WTC11 (cell line): ENCODE data around the gene RPL13A. TPM values are rescaled to one million over a fixed set of nuclear protein-coding genes. Genes with fewer than 3 reads are reported as not detected.

ENCODE experiments used
- ATAC-seq: fragments of 200-7000 bp; cut with Tn5 transposase; 2 replicates; pipeline ENCODE4 v1.10.0; 2021; ENCODE audit warnings: mild to moderate bottlenecking, moderate library complexity
- CTCF ChIA-PET: fragments of 300-600 bp; sonication (Branson Sonifier 250); formaldehyde crosslinking; loops from one replicate; lab custom pipeline; 2021; ENCODE audit warnings: antibody characterized with exemption; lab: Charles Lee
- POLR2A ChIA-PET: fragments of 350-600 bp; sonication (Branson Sonifier 250); formaldehyde crosslinking; loops from one replicate; lab custom pipeline; 2021; ENCODE audit warnings: antibody characterized with exemption; lab: Charles Lee
- DNase-seq: peaks from one replicate; pipeline ENCODE4 v3.0.0; 2021; ENCODE audit warnings: low spot score
- H3K27ac Mint-ChIP-seq: 2 replicates; pipeline ENCODE4 v1.8.0; 2021; ENCODE audit warnings: mixed read lengths
- H3K27me3 Mint-ChIP-seq: 2 replicates; pipeline ENCODE4 v1.8.0; 2021; ENCODE audit warnings: low read depth, mild to moderate bottlenecking, moderate library complexity, mixed read lengths
- H3K36me3 Mint-ChIP-seq: 2 replicates; pipeline ENCODE4 v1.8.0; 2021; ENCODE audit warnings: mixed read lengths
- H3K4me1 Mint-ChIP-seq: 2 replicates; pipeline ENCODE4 v1.8.0; 2022; ENCODE audit warnings: mixed read lengths
- H3K4me3 Mint-ChIP-seq: 2 replicates; pipeline ENCODE4 v1.8.0; 2021; ENCODE audit warnings: mild to moderate bottlenecking, moderate library complexity, mixed read lengths
- H3K9me3 Mint-ChIP-seq: 2 replicates; pipeline ENCODE4 v1.8.0; 2021; ENCODE audit warnings: mixed read lengths
- ATF3 ChIP-seq: sonication (generic); formaldehyde crosslinking; conservative IDR thresholded peaks from 2 replicates; pipeline ENCODE4 v1.8.1; 2022; ENCODE audit warnings: mild to moderate bottlenecking, missing genetic modification reagents
- CDX4 ChIP-seq: fragments of 250-450 bp; sonication (Bioruptor Pico); IDR thresholded peaks from 2 replicates; pipeline ENCODE4 v1.9.0; 2021; ENCODE audit warnings: moderate library complexity, mild to moderate bottlenecking, inconsistent platforms, borderline replicate concordance
- E2F4 ChIP-seq: sonication (generic); formaldehyde crosslinking; IDR thresholded peaks from 2 replicates; pipeline ENCODE4 v1.8.1; 2022; ENCODE audit warnings: low read depth, mild to moderate bottlenecking, moderate library complexity, missing genetic modification reagents, borderline replicate concordance
- FOXP4 ChIP-seq: sonication (generic); formaldehyde crosslinking; IDR thresholded peaks from 2 replicates; pipeline ENCODE4 v1.8.0; 2022; ENCODE audit warnings: mild to moderate bottlenecking, missing genetic modification reagents
- GRHL2 ChIP-seq: fragments of 250-450 bp; sonication (Bioruptor Pico); IDR thresholded peaks from 2 replicates; pipeline ENCODE4 v1.8.0; 2022; ENCODE audit warnings: mild to moderate bottlenecking, moderate library complexity; ENCODE audit not compliant: insufficient replicate concordance, severe bottlenecking
- GTF2I ChIP-seq: fragments of 250-450 bp; sonication (Bioruptor Pico); conservative IDR thresholded peaks from 2 replicates; pipeline ENCODE4 v1.4.0; 2021; ENCODE audit warnings: mild to moderate bottlenecking
- HMGA2 ChIP-seq: fragments of 250-450 bp; sonication (Bioruptor Pico); IDR thresholded peaks from 2 replicates; pipeline ENCODE4 v1.4.0; 2021; ENCODE audit warnings: mild to moderate bottlenecking, moderate library complexity
- IRF1 ChIP-seq: sonication (generic); formaldehyde crosslinking; IDR thresholded peaks from 2 replicates; pipeline ENCODE4 v1.8.0; 2023; ENCODE audit warnings: missing genetic modification reagents
- MXD4 ChIP-seq: fragments of 250-450 bp; sonication (Bioruptor Pico); IDR thresholded peaks from 2 replicates; pipeline ENCODE4 v1.8.0; 2021; ENCODE audit warnings: mild to moderate bottlenecking, moderate library complexity, borderline replicate concordance
- MYBL2 ChIP-seq: sonication (generic); formaldehyde crosslinking; IDR thresholded peaks from 2 replicates; pipeline ENCODE4 v1.8.1; 2023; ENCODE audit warnings: mild to moderate bottlenecking, moderate library complexity, missing genetic modification reagents
- NR1H2 ChIP-seq: sonication (generic); formaldehyde crosslinking; IDR thresholded peaks from 2 replicates; pipeline ENCODE4 v1.9.0; 2021; ENCODE audit warnings: mild to moderate bottlenecking, moderate library complexity, missing genetic modification reagents
- NR3C1 ChIP-seq: sonication (generic); formaldehyde crosslinking; conservative IDR thresholded peaks from 2 replicates; pipeline ENCODE4 v1.8.1; 2023; ENCODE audit warnings: low read depth, mild to moderate bottlenecking, missing genetic modification reagents
- RELA ChIP-seq: sonication (generic); formaldehyde crosslinking; IDR thresholded peaks from 2 replicates; pipeline ENCODE4 v1.8.1; 2022; ENCODE audit warnings: missing genetic modification reagents, mild to moderate bottlenecking, borderline replicate concordance
- SOX15 ChIP-seq: fragments of 250-450 bp; sonication (Bioruptor Pico); IDR thresholded peaks from 2 replicates; pipeline ENCODE4 v1.9.0; 2021; ENCODE audit warnings: mild to moderate bottlenecking
- SP1 ChIP-seq: sonication (generic); formaldehyde crosslinking; conservative IDR thresholded peaks from 2 replicates; pipeline ENCODE4 v1.8.1; 2022; ENCODE audit warnings: missing genetic modification reagents
- TEAD4 ChIP-seq: sonication (generic); formaldehyde crosslinking; IDR thresholded peaks from 2 replicates; pipeline ENCODE4 v1.8.0; 2022; ENCODE audit warnings: mild to moderate bottlenecking, missing genetic modification reagents
- ZBTB21 ChIP-seq: sonication (generic); formaldehyde crosslinking; IDR thresholded peaks from 2 replicates; pipeline ENCODE4 v1.8.1; 2023; ENCODE audit warnings: mild to moderate bottlenecking, missing genetic modification reagents, borderline replicate concordance
- ZNF232 ChIP-seq: sonication (generic); formaldehyde crosslinking; IDR thresholded peaks from 2 replicates; pipeline ENCODE4 v1.8.0; 2022; ENCODE audit warnings: mild to moderate bottlenecking, missing genetic modification reagents
- ZNF423 ChIP-seq: fragments of 250-450 bp; sonication (Bioruptor Pico); IDR thresholded peaks from 2 replicates; pipeline ENCODE4 v2.1.2; 2022; ENCODE audit warnings: mild to moderate bottlenecking, moderate library complexity
- ZNF532 ChIP-seq: fragments of 250-450 bp; sonication (Bioruptor Pico); IDR thresholded peaks from 2 replicates; pipeline ENCODE4 v1.9.0; 2021; ENCODE audit warnings: mild to moderate bottlenecking, borderline replicate concordance
- total RNA-seq: library from RNA; stranded (reverse); gene quantifications from 3 replicates; pipeline ENCODE4 v1.2.3, GENCODE V29; 2021
- TF ChIP-seq, protein P1 (sequence below): sonication (generic); formaldehyde crosslinking; IDR thresholded peaks from 2 replicates; pipeline ENCODE4 v1.8.0; 2022; ENCODE audit warnings: missing genetic modification reagents
- TF ChIP-seq, protein P2 (sequence below): fragments of 250-450 bp; sonication (Bioruptor Pico); IDR thresholded peaks from 2 replicates; pipeline ENCODE4 v1.9.0; 2021; ENCODE audit warnings: mild to moderate bottlenecking

The RPL13A gene
- total RNA-seq, 1 experiment from 2014 or later = 3,861 TPM

GRCh38 chr19:49450405-49450804 lies 37.0 kb upstream of the RPL13A start (continued):
- TF ChIP-seq ZNF532 (CRISPR knock-in tag) = no peak
- TF ChIP-seq, all 79 proteins: peak for 0

DNA sequence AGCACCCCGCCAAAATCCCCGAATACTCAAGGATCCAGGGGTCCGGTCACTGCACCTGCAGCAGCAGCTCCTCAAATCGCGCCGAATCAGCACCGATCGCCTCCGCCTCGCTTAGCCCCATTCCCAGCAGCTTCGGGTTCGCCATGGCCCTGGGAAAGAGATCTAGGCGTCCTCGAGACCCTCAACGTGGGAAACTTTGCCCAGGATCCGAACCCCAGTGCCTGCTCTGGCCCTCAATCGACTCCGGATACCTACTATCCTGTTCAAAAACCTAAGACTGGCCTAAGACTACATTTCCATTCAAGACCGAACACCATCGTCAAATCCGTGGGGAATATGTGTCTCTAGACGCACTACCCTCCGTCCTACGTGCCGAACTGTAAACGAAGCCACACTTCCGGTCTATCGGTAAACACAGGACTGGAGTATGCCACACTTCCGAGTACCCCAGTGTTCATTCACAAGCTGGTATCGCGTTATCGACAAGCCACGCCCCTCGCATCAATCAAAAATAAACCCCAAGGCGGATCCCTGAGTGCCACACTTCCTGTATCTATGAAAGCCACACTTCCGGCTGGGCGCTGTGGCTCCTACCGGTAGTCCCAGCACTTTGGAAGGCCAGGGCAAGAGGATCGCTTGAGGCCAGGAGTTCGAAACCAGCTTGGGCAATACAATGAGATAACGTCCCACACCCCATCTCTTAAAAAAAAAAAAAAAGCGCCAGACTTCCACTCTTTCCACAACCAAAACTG lies 35.8 kb upstream of the RPL13A start, which contains the start of gene PIH1D1:
TSS of gene PIH1D1 (minus strand) at position 385 of the 752 bp plus-strand sequence. CDS start at position 145, 240 bp downstream.
- CTCF ChIA-PET = interaction anchor here (0.6 to 3.9 kb wide), 20 partner anchors 10 to 1602 kb away, joined by 3 to 33 read pairs (median 6); partner anchors contain the start of genes DKKL1, FLT3LG, GFY and LIN7B
- Mint-ChIP-seq H3K36me3 (peaks cover 34% of the 10 kb centered on the region), H3K27ac (peak within 1 kb of the TSS; percentile 100), H3K4me1 (peaks cover 36% of the 10 kb centered on the region), H3K27me3 (no peaks in the 10 kb centered on the region), H3K4me3 (peak within 1 kb of the TSS; percentile 94), H3K9me3 (no peaks in the 10 kb centered on the region)
- peak; percentile 59 for ATAC-seq
- POLR2A ChIA-PET = interaction anchor here (0.5 to 1.4 kb wide), 6 partner anchors 9 to 115 kb away, joined by 3 to 5 read pairs (median 3); partner anchors contain the start of gene TEAD2
- peak; percentile 96 for DNase-seq
- TF ChIP-seq FOXP4 = 0 out of 2 replicates have a peak, but pooled peaks have one; percentile 40
- TF ChIP-seq HMGA2 (CRISPR knock-in tag) = no peak
- no peak for TF ChIP-seq ZBTB21
- TF ChIP-seq NR3C1 (CRISPR knock-in tag) = no peak
- TF ChIP-seq ZNF232 = no peak
- TF ChIP-seq, protein P1, sequence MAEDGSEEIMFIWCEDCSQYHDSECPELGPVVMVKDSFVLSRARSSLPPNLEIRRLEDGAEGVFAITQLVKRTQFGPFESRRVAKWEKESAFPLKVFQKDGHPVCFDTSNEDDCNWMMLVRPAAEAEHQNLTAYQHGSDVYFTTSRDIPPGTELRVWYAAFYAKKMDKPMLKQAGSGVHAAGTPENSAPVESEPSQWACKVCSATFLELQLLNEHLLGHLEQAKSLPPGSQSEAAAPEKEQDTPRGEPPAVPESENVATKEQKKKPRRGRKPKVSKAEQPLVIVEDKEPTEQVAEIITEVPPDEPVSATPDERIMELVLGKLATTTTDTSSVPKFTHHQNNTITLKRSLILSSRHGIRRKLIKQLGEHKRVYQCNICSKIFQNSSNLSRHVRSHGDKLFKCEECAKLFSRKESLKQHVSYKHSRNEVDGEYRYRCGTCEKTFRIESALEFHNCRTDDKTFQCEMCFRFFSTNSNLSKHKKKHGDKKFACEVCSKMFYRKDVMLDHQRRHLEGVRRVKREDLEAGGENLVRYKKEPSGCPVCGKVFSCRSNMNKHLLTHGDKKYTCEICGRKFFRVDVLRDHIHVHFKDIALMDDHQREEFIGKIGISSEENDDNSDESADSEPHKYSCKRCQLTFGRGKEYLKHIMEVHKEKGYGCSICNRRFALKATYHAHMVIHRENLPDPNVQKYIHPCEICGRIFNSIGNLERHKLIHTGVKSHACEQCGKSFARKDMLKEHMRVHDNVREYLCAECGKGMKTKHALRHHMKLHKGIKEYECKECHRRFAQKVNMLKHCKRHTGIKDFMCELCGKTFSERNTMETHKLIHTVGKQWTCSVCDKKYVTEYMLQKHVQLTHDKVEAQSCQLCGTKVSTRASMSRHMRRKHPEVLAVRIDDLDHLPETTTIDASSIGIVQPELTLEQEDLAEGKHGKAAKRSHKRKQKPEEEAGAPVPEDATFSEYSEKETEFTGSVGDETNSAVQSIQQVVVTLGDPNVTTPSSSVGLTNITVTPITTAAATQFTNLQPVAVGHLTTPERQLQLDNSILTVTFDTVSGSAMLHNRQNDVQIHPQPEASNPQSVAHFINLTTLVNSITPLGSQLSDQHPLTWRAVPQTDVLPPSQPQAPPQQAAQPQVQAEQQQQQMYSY (CRISPR knock-in tag) = no peak
- TF ChIP-seq MYBL2 (CRISPR knock-in tag) = no peak
- TF ChIP-seq, protein P2, sequence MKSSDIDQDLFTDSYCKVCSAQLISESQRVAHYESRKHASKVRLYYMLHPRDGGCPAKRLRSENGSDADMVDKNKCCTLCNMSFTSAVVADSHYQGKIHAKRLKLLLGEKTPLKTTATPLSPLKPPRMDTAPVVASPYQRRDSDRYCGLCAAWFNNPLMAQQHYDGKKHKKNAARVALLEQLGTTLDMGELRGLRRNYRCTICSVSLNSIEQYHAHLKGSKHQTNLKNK = no peak
- TF ChIP-seq NR1H2 (CRISPR knock-in tag) = no peak
- TF ChIP-seq E2F4 (CRISPR knock-in tag) = no peak
- no peak for TF ChIP-seq IRF1 (CRISPR knock-in tag)
- no peak for TF ChIP-seq ZNF423
- TF ChIP-seq TEAD4 (CRISPR knock-in tag) = no peak
- no peak for TF ChIP-seq GRHL2 (CRISPR knock-in tag)
- peak; percentile 81 for TF ChIP-seq SP1 (CRISPR knock-in tag)
- TF ChIP-seq GTF2I (CRISPR knock-in tag) = no peak
- TF ChIP-seq MXD4 (CRISPR knock-in tag) = no peak
- no peak for TF ChIP-seq ATF3 (CRISPR knock-in tag)
- TF ChIP-seq CDX4 (CRISPR knock-in tag) = no peak
- TF ChIP-seq SOX15 (CRISPR knock-in tag) = no peak
- TF ChIP-seq RELA (CRISPR knock-in tag) = no peak
